ENCODE data around the gene SCAPER. TPM values are rescaled to one million over a fixed set of nuclear protein-coding genes. Genes with fewer than 3 reads are reported as not detected.

Gene SCAPER
- total RNA-seq, 1 experiment from 2014 or later: 14.7 TPM

DNA sequence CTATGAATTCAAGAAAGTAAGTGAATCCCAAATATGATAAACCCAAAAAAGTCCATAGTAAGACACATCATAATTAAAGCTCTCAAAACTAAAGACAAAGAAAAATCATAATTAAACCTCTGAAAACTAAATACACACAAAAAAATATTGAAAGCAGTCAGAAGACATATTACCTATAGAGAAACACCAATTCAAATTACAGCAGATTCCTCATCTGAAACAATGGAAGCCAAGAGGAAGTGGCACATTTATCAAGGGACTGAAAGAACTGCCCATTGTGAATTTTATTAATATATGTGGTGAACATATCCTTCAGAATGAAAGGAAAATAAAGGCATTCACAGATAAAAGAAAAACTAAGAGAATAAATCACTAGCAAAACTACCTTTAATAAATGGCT, 128.2 kb downstream of the SCAPER start:
- ATAC-seq (no peak), DNase-seq (ENCODE audit: low read depth, low spot score) (no peak)
- Histone ChIP-seq H3K36me3 (ENCODE audit: control insufficient read depth in 1 of 2, insufficient read depth in 2 of 2, low read length in 2 of 2) (no peaks in the 10 kb centered on the region), H3K9me2 (ENCODE audit: insufficient read depth) (no peaks in the 10 kb centered on the region), H3K4me3 (replicated peaks in 1 of 2; ENCODE audit: low read depth in 1 of 2, low read length in 2 of 2) (no peak overlapping the region), H4K20me1 (ENCODE audit: insufficient read depth) (no peaks in the 10 kb centered on the region), H3K4me2 (ENCODE audit: low read length) (no peak overlapping the region), H3K9ac (ENCODE audit: low read length) (no peak overlapping the region), H3K4me1 (ENCODE audit: control insufficient read depth in 1 of 2, insufficient read depth in 2 of 2, low read length in 2 of 2) (no peaks in the 10 kb centered on the region), H2AFZ (ENCODE audit: low read depth, low read length, poor library complexity, severe bottlenecking) (no peak overlapping the region), H3K27me3 (ENCODE audit: insufficient read depth, low read length) (no peaks in the 10 kb centered on the region), H3K9me3 (ENCODE audit: control insufficient read depth in 1 of 2, insufficient read depth in 1 of 2, low read depth in 1 of 2, low read length in 2 of 2) (no peaks in the 10 kb centered on the region), H3K79me2 (ENCODE audit: insufficient read depth, low read length) (no peaks in the 10 kb centered on the region), H3K27ac (ENCODE audit: low read depth, low read length) (no peak overlapping the region)
- ChIA-PET RAD21 (ENCODE audit: low non-redundant PET in 1 of 2, low total read pairs in 2 of 2, uncharacterized antibody in 2 of 2, unreplicated experiment in 2 of 2) (no interaction called here), POLR2A (no interaction called here), CTCF (no interaction called here)
- no TSS peak for BruUV-seq (replicated peaks)
- TF ChIP-seq, protein P1, sequence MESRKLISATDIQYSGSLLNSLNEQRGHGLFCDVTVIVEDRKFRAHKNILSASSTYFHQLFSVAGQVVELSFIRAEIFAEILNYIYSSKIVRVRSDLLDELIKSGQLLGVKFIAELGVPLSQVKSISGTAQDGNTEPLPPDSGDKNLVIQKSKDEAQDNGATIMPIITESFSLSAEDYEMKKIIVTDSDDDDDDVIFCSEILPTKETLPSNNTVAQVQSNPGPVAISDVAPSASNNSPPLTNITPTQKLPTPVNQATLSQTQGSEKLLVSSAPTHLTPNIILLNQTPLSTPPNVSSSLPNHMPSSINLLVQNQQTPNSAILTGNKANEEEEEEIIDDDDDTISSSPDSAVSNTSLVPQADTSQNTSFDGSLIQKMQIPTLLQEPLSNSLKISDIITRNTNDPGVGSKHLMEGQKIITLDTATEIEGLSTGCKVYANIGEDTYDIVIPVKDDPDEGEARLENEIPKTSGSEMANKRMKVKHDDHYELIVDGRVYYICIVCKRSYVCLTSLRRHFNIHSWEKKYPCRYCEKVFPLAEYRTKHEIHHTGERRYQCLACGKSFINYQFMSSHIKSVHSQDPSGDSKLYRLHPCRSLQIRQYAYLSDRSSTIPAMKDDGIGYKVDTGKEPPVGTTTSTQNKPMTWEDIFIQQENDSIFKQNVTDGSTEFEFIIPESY (IDR thresholded peaks at IDR 0.05; ENCODE audit: extremely low read depth, insufficient replicate concordance, low read length): no peak
- no peak for TF ChIP-seq CEBPB (IDR thresholded peaks at IDR 0.05; ENCODE audit: low read depth)
- no peak for TF ChIP-seq TCF7L2 (IDR thresholded peaks at IDR 0.05; ENCODE audit: borderline replicate concordance, extremely low read depth, insufficient read depth, insufficient read length)
- no peak for TF ChIP-seq ZFX (IDR thresholded peaks at IDR 0.05)
- no peak for TF ChIP-seq SP1 (IDR thresholded peaks at IDR 0.05; ENCODE audit: low read depth)
- TF ChIP-seq, protein P2, sequence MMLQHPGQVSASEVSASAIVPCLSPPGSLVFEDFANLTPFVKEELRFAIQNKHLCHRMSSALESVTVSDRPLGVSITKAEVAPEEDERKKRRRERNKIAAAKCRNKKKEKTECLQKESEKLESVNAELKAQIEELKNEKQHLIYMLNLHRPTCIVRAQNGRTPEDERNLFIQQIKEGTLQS (IDR thresholded peaks at IDR 0.05): no peak
- no peak for TF ChIP-seq RAD21 (IDR thresholded peaks at IDR 0.05; ENCODE audit: low read depth)
- intact Hi-C loops (cut with micrococcal nuclease): no loop called here

DNA sequence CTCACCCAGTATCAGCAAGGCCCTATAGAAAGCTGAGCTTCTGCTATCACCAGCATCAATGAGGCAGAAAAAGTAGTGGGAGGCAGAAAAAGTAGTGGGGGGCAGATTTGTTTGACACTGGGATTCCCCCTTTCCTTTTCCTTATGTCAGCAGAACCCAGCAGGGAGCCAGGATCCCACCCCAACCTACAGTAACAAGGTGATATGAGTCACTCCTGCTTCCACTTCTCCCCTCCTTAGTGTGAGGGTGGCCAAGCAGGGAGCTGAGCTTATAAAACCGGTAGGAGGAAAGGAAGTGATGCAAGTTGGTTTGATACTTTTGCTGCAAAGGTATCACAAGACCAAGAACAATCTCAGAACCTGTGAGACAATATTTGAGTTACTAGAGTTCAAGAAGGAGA, 128.7 kb downstream of the SCAPER start:
- ChIA-PET CTCF (no interaction called here), POLR2A (no interaction called here)

More for the DNA sequence above, 128.7 kb downstream of the SCAPER start:
- H3K9me2 ChIP-seq (ENCODE audit: insufficient read depth): no peaks in the 10 kb centered on the region
- H3K9ac ChIP-seq (ENCODE audit: low read length): no peak overlapping the region
- DNase-seq (ENCODE audit: low read depth, low spot score): no peak
- RAD21 ChIA-PET (ENCODE audit: low non-redundant PET in 1 of 2, low total read pairs in 2 of 2, uncharacterized antibody in 2 of 2, unreplicated experiment in 2 of 2): no interaction called here
- H3K27ac ChIP-seq (ENCODE audit: low read depth, low read length): no peak overlapping the region
- TF ChIP-seq, protein P2 (IDR thresholded peaks at IDR 0.05): no peak
- TF ChIP-seq POLR2A (IDR thresholded peaks at IDR 0.05; ENCODE audit: borderline replicate concordance, extremely low read depth, insufficient read depth, insufficient read length): no peak
- no peak for TF ChIP-seq POLR2AphosphoS5 (IDR thresholded peaks at IDR 0.05; ENCODE audit: low read depth, low read length)
- TF ChIP-seq, protein P1 (IDR thresholded peaks at IDR 0.05; ENCODE audit: extremely low read depth, insufficient replicate concordance, low read length): no peak
- no peak for TF ChIP-seq TCF7L2 (IDR thresholded peaks at IDR 0.05; ENCODE audit: borderline replicate concordance, extremely low read depth, insufficient read depth, insufficient read length)
- no peak for TF ChIP-seq CEBPB (IDR thresholded peaks at IDR 0.05; ENCODE audit: low read depth)
- TF ChIP-seq SRF (IDR thresholded peaks at IDR 0.05; ENCODE audit: low read depth): no peak
- no peak for TF ChIP-seq YY1 (IDR thresholded peaks at IDR 0.05; ENCODE audit: extremely low read depth, insufficient replicate concordance, low read depth, low read length)
- no peaks in the 10 kb centered on the region for H3K79me2 ChIP-seq (ENCODE audit: insufficient read depth, low read length)
- no peak overlapping the region for H3K4me2 ChIP-seq (ENCODE audit: low read length)
- no TSS peak for BruUV-seq (replicated peaks)
- no peaks in the 10 kb centered on the region for H3K27me3 ChIP-seq (ENCODE audit: insufficient read depth, low read length)
- no peak overlapping the region for H2AFZ ChIP-seq (ENCODE audit: low read depth, low read length, poor library complexity, severe bottlenecking)
- no peaks in the 10 kb centered on the region for H3K36me3 ChIP-seq (ENCODE audit: control insufficient read depth in 1 of 2, insufficient read depth in 2 of 2, low read length in 2 of 2)
- H4K20me1 ChIP-seq (ENCODE audit: insufficient read depth): no peaks in the 10 kb centered on the region
- H3K4me1 ChIP-seq (ENCODE audit: control insufficient read depth in 1 of 2, insufficient read depth in 2 of 2, low read length in 2 of 2): no peaks in the 10 kb centered on the region
- no peak overlapping the region for H3K4me3 ChIP-seq (replicated peaks in 1 of 2; ENCODE audit: low read depth in 1 of 2, low read length in 2 of 2)
- no peak for ATAC-seq
- intact Hi-C loops (cut with micrococcal nuclease): no loop called here
- H3K9me3 ChIP-seq (ENCODE audit: control insufficient read depth in 1 of 2, insufficient read depth in 1 of 2, low read depth in 1 of 2, low read length in 2 of 2): no peaks in the 10 kb centered on the region

All from HCT116 (cell line).